ENCODE measurements around the gene CHST13.

The CHST13 gene

GRCh38 chr3:126540342-126540849, 16.4 kb downstream of the CHST13 start:
- no peak for DNase-seq (ENCODE audit: low read depth in 2 of 2)

- no peak for DNase-seq (ENCODE audit: low read depth in 2 of 2)
Measured at GRCh38 chr3:126540951-126541627, 17.1 kb downstream of the CHST13 start.

- DNase-seq (ENCODE audit: low read depth in 2 of 2) = no peak
Measured at GRCh38 chr3:126541628-126542339, 17.8 kb downstream of the CHST13 start.

- no peak for DNase-seq (ENCODE audit: low read depth in 2 of 2)
Measured at GRCh38 chr3:126542340-126543241, 18.6 kb downstream of the CHST13 start.

- no peak for DNase-seq (ENCODE audit: low read depth in 2 of 2)
Measured at GRCh38 chr3:126543457-126544061, 19.6 kb downstream of the CHST13 start.

GRCh38 chr3:126544596-126545281, 20.8 kb downstream of the CHST13 start:
- DNase-seq (ENCODE audit: low read depth in 2 of 2) = no peak

GRCh38 chr3:126545544-126545943, 21.6 kb downstream of the CHST13 start:
- DNase-seq (ENCODE audit: low read depth in 2 of 2) = no peak

GRCh38 chr3:126546013-126546412, 22.1 kb downstream of the CHST13 start:
- DNase-seq (ENCODE audit: low read depth in 2 of 2) = no peak

- no peak for DNase-seq (ENCODE audit: low read depth in 2 of 2)
Measured at GRCh38 chr3:126546549-126547239, 22.7 kb downstream of the CHST13 start.

- DNase-seq (ENCODE audit: low read depth in 2 of 2) = no peak
Measured at GRCh38 chr3:126547721-126548120, 23.8 kb downstream of the CHST13 start.

- no peak for DNase-seq (ENCODE audit: low read depth in 2 of 2)
Measured at GRCh38 chr3:126548556-126549466, 24.9 kb downstream of the CHST13 start.

- no peak for DNase-seq (ENCODE audit: low read depth in 2 of 2)
Measured at GRCh38 chr3:126549861-126550487, 26.0 kb downstream of the CHST13 start.

GRCh38 chr3:126550488-126551051, 26.6 kb downstream of the CHST13 start:
- no peak for DNase-seq (ENCODE audit: low read depth in 2 of 2)

- no peak for DNase-seq (ENCODE audit: low read depth in 2 of 2)
Measured at GRCh38 chr3:126551121-126551838, 27.3 kb downstream of the CHST13 start.

GRCh38 chr3:126551839-126552687, 28.1 kb downstream of the CHST13 start:
- DNase-seq (ENCODE audit: low read depth in 2 of 2) = no peak

- no peak for DNase-seq (ENCODE audit: low read depth in 2 of 2)
Measured at GRCh38 chr3:126552688-126553283, 28.8 kb downstream of the CHST13 start.
